ENCODE measurements around the gene NRXN3.

Gene NRXN3

DNA sequence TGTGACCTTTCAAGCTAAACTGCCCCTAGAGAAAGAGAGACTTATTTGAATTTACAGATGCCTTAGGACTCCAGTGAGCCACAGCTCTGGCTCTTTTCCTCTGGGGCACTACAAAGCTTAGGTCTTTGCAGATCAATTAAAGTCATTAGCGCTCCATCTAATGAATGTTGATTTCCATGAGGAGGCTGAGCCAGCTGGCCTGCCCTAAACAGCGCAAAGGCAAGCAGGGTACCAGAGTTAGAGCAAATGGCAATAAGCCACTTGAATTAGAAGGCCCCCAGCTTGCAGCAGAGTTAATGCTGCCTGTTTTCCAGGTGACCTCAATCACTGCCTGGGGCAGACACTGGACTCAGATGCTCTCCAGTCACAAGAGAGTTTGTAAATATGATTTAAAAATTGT lies 1345.8 kb downstream of the NRXN3 start:
- DNase-seq = no peak

DNA sequence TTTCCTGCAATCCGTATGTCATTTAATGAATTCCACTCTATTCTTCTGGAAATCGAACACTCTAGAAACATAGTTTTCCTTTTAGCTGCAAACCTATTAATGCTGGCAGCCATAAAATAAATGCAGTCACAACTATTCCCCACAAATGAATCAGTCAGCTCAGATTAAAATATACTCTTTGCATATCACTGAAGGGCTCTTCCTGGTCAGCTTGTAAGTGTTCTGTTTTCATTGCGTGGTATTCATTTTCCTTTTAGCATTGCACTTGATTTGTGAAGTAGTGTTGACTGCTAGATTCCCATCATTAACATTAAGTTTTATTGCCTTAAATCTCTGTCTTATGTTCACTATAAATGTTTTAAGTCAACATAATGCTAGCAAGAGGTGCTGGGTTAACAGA lies 1355.2 kb downstream of the NRXN3 start:
- no peak for DNase-seq

DNA sequence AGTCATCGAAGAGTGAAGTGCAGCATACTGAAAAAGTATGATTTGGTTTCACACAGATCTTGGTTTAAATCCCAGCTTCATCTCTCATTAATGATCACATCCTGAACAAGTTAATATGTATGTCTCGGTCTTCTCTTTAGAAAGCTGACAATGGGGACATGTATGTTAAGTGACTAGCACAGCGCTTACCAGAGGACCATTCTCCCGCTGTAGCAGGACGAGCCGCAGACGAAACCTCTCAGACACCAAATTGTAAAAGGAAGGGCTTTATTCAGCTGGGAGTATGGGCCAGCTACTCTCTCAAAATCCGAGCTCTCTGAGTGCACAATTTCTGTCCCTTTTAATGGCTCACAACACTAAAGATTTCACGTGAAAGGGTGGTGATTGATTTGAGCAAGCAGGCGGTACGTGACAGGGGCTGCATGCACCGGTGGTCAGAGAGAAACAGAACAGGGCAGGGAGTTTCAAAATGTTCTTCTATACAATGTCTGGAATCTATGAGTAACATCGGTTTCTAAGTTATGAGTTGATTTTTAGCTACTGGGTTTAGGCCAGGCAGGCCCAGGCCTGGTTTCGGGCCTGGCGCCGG lies 1358.7 kb downstream of the NRXN3 start:
- no peak for DNase-seq

DNA sequence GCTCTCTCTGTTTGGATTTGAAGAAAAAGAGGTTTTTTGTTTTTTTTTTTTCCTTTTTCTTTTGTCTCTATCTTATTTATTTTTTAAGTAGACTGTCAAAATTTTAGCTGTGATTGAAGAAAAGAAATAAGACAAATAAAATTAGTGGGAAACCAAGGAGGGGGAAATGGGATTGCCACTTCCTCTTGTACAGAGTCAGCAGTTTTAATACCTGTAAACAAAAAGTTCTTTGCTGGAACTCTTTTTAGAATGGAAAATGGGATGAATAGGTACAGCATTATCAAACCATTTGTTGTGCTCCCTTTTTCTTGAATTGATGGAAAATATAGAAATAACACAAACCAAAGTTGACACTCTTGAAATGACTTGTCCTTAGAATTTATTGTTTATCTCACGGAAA lies 1360.4 kb downstream of the NRXN3 start:
- no peak for DNase-seq

DNA sequence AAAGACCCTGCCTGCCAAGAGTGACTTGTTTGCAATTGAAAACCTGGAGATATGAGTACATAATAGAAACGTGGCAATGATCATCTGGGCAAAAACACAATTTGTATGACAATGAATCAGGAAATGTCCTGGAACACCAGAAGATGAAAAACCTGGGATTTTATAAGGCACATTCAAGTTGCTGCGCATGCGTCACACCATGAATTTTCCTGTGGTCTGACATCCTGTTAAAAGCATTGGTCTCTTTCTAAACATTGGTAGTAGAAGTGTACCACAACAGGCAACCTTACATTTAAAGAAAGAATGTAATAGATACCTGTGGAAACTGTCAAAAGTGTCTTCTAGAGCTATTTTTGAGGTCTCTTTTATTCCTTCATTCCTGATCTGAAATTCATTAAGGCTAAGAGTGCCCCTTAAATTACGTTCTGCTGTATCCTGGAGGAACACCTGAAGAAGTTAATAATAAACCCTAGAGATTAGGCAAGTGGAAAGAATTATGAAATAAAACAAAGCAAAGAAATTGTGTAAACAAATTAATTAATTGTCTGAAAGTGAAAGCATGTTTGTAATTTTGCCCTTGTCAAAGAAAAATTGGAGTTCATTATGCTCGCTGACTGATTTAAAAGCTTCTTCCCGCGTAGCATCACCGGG lies 1364.7 kb downstream of the NRXN3 start:
- DNase-seq = no peak

DNA sequence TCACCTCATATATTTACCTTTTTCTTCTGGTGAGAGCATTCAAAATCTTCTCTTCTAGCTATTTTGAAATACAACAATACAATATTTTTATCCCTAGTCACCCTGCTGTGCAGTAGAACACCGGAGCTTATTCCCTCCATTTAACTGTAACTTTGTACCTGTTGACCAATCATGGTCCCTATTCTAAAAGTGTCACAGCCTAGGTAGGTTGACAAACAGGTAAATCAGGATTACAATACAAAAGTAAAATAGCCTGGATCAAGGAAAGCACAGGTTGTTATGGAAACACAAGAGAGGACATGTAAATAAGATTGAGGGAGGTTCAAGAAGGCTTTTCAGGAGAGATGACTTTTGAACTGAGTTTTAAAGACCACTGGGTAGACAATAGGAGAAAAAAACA lies 1370.2 kb downstream of the NRXN3 start:
- DNase-seq = no peak

DNA sequence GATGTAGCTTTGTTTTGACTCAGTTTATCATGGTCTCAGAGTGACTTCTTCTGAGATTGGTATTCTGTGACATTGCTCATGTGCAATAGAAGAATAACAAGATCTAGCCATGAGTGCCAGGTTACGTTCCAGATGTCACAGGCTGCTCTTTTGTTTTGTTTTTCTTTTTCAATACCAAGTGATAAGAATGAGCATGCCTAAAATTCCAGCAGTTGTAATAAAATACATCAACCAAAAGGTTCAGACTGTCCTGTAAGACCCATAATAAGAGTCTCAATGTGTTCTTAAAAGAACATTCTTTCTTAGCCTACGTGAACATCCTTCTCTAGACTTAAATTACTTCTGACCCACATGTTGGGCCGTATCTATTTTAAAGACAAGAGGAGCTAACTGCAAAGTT lies 1371.9 kb downstream of the NRXN3 start:
- DNase-seq = no peak

DNA sequence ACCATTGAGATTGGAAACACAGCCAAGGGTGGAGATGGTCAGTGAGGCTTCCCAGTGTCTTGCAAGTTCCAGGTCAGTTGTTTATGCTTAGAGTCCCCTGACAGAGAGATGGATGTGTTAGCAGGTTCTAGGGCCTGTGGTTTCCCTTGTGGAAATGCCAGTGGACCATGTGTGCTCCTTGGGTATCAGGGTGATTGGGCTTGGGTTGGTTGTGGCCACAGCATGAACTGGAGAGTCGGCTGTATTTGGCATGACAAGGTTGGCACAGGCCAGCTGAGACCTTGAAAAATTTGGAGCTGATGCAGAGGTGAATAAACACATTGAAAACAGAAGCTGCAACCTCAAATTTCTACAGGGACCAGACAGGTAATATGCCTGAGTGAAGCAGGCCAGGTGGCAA lies 1373.2 kb downstream of the NRXN3 start:
- DNase-seq = no peak

DNA sequence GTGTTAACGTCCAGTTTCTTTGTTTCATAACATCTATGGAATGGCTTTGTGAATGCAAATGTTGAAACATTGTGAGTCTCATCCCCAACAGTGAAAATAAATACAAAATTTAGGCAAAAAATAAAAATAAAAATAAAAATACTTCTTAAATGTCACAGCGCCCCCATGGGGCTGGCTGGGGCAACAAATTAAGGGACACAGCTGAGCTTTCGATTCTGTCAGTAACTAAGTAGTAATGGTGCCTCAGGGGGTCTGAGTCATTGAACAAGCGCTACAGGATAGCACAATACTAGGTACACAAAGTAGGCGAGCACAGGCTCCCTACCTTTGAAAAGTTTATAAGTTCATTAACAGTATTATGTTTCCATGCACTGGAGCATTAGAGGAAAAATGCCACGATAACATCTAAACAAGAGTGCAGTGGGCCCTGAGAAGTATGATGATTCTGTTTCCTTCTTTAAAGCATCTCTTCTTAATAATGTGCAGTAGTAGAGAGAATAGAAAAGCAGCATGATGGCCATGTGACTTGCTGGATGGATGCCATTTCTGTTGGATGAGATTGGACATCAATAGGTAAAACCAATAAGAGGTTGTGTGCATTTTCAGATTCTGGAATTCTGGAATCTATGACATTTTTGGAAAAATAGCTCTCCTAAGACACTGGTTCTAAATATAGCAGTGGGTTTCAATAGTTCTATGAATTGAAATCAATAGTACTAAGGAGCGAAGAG lies 1374.0 kb downstream of the NRXN3 start:
- no peak for DNase-seq

DNA sequence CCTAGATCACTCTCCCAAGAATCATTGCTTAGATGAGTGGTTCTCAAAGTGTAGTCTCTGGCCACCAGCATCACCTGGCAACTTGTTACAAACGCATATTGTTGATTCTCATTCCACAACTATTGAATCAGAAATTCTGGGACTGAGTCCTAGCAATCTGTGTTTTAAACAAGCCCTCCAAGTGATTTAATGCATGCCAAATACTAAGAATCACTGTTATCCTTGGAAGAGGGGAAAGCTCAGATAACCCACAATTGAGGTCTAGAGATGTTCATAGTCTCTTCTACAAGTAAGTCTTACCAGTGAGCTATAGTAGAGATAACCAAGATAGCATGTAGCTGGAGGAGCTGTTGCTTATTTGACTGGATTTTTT lies 1374.5 kb downstream of the NRXN3 start:
- no peak for DNase-seq

DNA sequence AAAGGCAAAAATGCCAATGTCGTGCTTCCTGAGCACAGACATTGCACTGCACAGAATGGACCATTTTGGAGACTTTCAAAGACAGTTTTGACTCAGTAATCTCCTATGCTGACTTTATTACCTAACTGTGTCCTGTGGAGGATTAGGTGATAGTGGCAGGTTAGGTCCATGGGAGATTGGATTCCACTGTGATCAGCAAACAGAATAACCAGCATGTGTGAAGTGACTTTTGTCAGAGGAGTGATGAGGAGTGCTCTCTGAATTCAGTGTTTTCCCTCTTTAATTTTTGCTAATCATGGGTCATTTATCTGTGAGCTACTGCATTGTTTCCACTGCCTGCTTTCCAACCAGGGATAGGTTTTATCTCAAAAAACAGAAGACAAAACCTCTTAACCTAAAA lies 1378.7 kb downstream of the NRXN3 start:
- DNase-seq = no peak

DNA sequence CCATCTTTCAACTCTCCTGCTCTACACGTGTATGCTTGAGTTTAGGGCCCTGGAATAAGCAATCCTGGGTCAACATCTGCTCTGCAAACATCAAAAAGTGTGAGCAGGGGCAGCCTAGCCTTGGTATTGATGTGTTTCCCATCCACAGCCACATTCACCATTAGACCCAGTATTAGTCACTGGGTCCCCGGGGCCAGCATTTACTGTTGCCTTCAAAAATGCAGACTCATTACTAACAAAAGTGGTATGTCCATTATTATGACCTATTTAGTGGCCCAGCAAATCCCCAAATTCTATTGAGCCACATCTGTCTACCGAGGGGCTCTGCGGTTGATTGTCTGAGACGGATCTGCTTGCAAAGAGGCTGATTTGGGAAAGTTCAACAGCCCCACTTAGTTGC lies 1379.3 kb downstream of the NRXN3 start:
- DNase-seq = no peak

DNA sequence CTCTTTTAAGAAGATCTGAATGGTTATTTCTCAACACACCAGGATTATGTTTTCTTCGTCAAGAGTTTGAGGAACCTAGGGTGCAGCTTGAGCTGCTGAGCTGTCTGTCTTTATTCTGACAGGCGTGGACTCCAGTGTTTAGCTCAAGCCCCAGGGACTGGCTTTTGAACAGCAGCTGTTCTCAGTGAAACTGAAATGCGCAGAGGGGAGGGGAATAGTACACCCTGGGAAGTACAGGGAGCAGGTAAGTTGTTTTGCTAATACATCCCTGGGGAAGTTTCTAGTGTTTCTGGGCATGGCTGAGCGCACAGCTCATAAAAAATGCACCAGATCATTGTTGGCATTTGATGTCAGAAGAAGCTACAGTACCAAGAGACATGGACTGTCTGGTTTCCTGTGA lies 1381.3 kb downstream of the NRXN3 start:
- no peak for DNase-seq

DNA sequence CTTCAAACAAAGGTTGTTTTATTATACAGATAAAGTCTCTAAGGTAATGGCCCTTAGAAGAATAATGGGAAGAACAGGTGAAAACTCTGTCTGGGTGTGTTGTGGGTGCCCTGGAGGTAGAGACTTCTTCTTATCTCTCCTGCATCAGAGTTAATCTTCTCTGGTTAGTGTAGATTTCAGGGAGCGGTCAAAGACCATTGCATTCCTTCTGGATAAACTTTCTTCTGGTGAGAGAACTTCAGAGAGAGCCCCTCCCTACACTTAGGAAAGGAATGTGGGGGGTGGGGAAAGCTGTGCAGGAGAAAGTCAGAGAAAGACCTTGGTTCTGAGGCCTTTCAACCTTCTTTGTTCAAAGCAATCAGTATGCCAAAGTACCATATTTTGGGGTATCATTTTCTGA lies 1382.6 kb downstream of the NRXN3 start:
- DNase-seq = no peak

DNA sequence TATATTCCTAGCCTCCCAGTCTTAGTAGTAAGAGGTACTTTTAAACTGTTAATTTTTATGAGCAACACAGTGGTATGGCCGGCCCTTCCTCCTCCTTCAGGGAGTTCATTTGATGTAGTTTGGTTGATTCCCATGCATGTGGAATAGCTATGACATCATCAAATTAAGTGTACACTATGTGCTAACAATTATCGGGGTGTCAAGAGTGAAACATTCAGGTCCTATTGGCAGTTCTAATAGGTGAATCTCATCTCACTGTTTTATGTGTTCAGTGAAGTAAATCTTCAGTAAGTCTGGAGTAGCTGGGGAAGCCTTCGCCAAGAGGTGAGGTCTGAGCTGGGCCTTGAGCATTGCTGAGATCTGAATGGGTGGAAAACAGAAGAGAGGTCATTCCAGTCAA lies 1384.6 kb downstream of the NRXN3 start:
- no peak for DNase-seq

DNA sequence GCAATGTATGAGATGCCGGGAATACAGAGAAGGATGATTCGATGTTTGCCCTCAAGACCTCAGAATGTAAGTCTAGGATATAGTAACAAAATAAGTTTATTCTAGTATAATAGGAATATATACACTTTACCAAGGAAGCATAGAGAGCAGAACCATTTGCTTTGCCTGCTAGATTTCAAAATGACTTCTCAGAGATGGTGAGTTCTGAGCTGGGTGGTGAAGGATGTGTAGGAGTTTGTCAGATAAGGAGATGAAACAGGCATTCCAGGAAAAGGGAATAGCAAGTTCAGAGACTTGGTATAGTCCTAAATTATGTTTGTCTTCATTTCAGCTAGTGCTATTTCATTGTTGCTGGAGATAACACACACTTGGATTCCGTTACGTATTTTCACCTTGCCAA lies 1385.3 kb downstream of the NRXN3 start:
- no peak for DNase-seq

DNA sequence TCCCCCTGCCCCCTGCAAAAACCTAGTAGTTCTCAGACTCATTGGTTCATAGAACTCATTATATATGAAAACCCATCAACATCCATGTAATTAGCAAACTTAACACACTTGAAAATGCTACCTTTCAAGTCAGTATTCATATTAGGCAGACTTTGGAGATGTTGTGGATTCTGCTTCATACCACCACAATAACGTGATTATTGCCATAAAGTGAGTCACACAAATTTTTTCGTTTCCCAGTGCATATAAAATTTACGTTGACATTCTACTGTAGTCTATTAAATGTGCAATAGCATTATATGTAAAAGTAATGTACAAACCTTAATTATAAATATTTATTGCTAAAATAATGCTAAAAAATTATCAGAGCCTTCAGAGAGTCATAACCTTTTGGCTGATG lies 1387.1 kb downstream of the NRXN3 start:
- no peak for DNase-seq

DNA sequence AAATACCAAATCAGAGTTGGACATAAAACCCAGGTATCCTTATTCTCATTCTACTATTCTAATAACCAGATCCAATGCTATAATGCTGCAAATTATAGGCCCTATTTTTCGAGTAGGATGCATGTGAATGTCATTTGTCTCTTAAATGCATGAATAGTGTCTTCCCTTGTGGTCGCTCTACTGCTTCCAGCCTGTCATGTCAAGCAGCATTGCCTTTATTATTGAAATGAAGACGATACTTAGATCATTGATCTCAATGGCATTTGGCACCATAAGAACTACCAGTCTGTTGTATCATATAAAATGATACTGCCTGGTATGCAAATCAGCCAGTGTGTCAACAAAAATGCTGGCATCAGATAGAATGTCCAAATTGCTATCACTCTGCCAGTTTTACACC lies 1392.0 kb downstream of the NRXN3 start:
- no peak for DNase-seq

DNA sequence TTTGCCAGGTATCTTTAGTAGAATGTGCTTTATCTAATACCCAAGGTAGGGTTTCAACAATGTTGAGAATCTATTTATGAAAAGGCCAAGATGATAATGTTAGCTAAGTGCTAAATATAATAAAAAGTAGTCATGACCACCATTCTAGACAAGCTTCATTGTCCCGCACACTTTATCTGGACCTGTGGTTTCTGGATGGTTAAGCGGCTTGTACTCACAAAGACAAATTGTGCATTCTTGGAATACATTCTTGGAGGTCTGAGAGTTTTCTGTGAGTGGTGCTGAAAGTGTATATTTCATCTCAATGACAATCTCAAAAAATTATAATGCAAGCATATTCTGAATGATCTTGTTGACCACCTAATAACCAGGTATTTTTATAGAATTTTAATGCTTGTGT lies 1394.2 kb downstream of the NRXN3 start:
- DNase-seq = no peak

DNA sequence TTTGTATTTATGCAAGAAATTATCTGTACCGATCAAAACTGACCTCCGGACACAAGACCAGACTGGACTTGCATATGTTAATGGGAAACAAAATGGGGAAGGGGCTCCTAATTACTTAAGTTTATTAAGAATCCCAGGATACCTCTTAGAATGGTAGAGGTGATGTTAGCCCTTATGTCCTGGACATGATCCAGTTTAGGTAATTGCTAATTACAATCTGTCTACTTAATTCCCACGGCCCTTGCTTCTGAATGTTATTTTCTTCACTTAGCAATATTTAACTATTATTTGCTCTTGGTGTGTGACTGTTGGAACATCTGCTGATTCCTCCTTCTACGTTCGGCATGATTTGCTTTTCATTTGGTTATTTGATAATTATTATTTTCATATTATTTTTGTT lies 1397.1 kb downstream of the NRXN3 start:
- no peak for DNase-seq

DNA sequence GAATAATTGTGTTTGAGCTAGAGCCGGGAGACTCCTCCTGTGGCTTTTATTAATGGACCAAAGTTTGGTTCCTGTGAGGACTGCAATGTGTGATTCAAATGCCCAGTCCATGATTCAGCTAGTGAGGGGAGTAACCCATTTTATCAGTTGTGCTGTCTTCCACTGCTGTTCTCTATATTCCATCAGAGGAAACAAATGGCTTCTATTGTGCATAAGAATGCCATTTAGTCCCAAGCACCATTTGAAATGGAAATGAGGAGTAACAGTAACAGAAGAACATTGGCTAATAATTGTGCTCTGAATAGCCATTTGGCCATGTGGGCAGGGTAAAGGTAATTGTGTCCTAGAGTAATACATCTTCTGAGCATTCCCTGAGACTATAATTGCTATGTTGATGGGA lies 1398.4 kb downstream of the NRXN3 start:
- no peak for DNase-seq

DNA sequence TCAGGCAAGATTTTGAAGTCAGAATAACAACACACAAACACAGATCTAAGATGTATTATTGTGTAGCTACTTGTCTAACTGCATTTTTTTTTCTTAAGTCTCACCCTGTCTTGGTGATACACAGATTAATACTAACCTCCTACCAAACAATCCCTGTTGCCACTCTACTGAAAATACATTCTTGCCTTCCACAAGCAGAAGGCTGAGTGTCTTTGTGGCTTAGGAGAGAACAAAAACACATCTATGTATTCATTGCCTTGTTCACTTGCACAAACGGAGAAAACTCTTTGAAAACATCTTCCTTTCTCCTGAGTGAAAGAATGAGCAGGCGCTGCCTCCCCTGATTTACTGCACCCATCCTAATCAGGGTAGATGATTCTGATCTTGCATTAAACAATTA lies 1398.9 kb downstream of the NRXN3 start:
- no peak for DNase-seq

DNA sequence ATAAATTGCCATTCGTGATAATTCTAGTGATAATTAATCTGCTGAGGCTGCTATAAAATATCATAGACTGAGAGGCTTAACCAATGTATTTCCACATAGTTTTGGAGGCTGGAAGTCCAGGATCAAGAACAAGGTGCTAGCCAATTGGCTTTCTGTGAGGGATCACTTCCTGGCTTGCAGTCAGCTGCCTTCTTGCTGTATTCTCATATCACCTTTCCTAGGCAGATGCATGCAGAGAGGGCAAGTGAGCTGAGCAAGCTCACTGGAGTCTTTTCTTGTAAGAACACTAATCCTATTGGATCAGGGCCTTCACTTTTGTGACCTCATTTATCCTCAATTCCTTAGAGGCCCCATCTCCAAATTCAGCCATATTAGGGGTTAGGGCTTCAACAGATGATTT lies 1400.5 kb downstream of the NRXN3 start:
- no peak for DNase-seq

DNA sequence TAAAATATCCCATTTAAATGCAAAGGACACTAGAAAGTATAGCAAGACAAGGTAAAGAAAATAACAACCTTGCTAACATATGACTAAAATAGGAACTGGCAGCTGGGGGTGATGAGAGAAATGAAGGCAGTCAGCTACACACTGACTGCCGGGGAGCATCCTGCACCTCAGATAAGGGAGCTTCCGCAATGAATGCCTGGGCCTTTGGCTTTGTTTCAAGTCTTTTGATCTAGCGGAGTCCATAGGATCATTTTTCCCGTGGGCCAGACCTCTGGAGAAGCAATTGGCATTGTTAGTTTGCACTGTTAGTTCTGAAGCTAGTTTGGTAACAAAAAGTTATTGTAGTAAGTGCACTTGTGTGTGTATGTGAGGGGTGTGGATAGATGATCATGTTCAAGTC lies 1401.2 kb downstream of the NRXN3 start:
- DNase-seq = no peak

DNA sequence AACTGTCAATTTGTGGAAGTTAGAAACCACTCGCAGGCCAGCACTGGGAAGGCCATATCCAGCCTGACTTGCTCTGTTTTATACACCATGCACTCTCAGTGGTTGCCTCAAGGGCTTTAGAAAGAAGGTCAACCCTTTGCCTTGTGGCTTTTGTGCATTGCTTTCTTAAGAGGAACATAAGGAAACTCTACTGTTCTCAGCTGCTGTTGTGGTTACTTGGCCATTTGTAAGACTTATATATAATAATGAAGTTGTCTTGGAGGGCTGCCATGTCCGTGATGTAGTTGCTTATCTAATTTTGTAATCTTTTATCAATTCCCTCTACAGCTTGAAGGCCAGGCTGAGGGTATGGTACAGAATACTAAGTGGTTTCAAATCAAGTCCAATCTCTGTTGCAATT lies 1403.3 kb downstream of the NRXN3 start:
- no peak for DNase-seq

All from NCI-H2029 (cell line).